ENCODE measurements around the gene ZNF346. TPM values are rescaled to one million over a fixed set of nuclear protein-coding genes. Genes with fewer than 3 reads are reported as not detected.

Gene ZNF346
- total and polyA plus RNA-seq, 2 of the 13 experiments (the other 11 are each of a cell fraction or from before 2014, with no cell fraction given): 8.6 to 19.4 TPM

GRCh38 chr5:176994460-176995121 lies 27.9 kb upstream of the ZNF346 start (continued):
- TF ChIP-seq TOPORS (CRISPR knock-in tag; IDR thresholded peaks at IDR 0.05) (no peak), SAP130 (CRISPR knock-in tag; IDR thresholded peaks at IDR 0.05; ENCODE audit: low read depth) (peak; percentile 58), ETS1 (CRISPR knock-in tag; IDR thresholded peaks at IDR 0.05) (no peak), PATZ1 (CRISPR knock-in tag; IDR thresholded peaks at IDR 0.05) (0 out of 2 replicates have a peak, but pooled peaks have one; percentile 24), TEAD3 (CRISPR knock-in tag; optimal IDR thresholded peaks at IDR 0.05; ENCODE audit: borderline replicate concordance) (peak; percentile 36), SOX13 (IDR thresholded peaks at IDR 0.05) (peak; percentile 34; the same call in 1 of the 2 replicates), SOX13 (CRISPR knock-in tag; conservative IDR thresholded peaks at IDR 0.05 in 1 of 2, IDR thresholded peaks at IDR 0.05 in 1 of 2) (peak in 1 of 2 experiments; percentile 84; a peak in 2 of 4 replicates), CEBPB (IDR thresholded peaks at IDR 0.05; ENCODE audit: borderline replicate concordance, low read depth, low read length) (peak; percentile 67), ZNF792 (CRISPR knock-in tag; IDR thresholded peaks at IDR 0.05) (0 out of 2 replicates have a peak, but pooled peaks have one; percentile 32), SOX5 (CRISPR knock-in tag; IDR thresholded peaks at IDR 0.05; ENCODE audit: borderline replicate concordance) (peak; percentile 71), MIXL1 (CRISPR knock-in tag; IDR thresholded peaks at IDR 0.05) (peak; percentile 24; the same call in 1 of the 2 replicates), GATAD2A (CRISPR knock-in tag; IDR thresholded peaks at IDR 0.05) (peak; percentile 31; the same call in 1 of the 2 replicates), MNT (IDR thresholded peaks at IDR 0.05) (no peak), RXRB (CRISPR knock-in tag; IDR thresholded peaks at IDR 0.05; ENCODE audit: borderline replicate concordance) (peak; percentile 37; the same call in 1 of the 2 replicates), SRSF9 (IDR thresholded peaks at IDR 0.05; ENCODE audit: borderline replicate concordance, insufficient read depth, low read depth, low read length, poor library complexity, severe bottlenecking) (no peak), TP53 (CRISPR knock-in tag; conservative IDR thresholded peaks at IDR 0.05) (no peak)
- TF ChIP-seq, protein P1, sequence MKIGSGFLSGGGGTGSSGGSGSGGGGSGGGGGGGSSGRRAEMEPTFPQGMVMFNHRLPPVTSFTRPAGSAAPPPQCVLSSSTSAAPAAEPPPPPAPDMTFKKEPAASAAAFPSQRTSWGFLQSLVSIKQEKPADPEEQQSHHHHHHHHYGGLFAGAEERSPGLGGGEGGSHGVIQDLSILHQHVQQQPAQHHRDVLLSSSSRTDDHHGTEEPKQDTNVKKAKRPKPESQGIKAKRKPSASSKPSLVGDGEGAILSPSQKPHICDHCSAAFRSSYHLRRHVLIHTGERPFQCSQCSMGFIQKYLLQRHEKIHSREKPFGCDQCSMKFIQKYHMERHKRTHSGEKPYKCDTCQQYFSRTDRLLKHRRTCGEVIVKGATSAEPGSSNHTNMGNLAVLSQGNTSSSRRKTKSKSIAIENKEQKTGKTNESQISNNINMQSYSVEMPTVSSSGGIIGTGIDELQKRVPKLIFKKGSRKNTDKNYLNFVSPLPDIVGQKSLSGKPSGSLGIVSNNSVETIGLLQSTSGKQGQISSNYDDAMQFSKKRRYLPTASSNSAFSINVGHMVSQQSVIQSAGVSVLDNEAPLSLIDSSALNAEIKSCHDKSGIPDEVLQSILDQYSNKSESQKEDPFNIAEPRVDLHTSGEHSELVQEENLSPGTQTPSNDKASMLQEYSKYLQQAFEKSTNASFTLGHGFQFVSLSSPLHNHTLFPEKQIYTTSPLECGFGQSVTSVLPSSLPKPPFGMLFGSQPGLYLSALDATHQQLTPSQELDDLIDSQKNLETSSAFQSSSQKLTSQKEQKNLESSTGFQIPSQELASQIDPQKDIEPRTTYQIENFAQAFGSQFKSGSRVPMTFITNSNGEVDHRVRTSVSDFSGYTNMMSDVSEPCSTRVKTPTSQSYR (CRISPR knock-in tag; IDR thresholded peaks at IDR 0.05; ENCODE audit: borderline replicate concordance): peak; percentile 17; the same call in 1 of the 2 replicates
- TF ChIP-seq, protein P2, sequence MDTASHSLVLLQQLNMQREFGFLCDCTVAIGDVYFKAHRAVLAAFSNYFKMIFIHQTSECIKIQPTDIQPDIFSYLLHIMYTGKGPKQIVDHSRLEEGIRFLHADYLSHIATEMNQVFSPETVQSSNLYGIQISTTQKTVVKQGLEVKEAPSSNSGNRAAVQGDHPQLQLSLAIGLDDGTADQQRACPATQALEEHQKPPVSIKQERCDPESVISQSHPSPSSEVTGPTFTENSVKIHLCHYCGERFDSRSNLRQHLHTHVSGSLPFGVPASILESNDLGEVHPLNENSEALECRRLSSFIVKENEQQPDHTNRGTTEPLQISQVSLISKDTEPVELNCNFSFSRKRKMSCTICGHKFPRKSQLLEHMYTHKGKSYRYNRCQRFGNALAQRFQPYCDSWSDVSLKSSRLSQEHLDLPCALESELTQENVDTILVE (CRISPR knock-in tag; IDR thresholded peaks at IDR 0.05): 0 out of 2 replicates have a peak, but pooled peaks have one; percentile 21
- TF ChIP-seq, protein P3, sequence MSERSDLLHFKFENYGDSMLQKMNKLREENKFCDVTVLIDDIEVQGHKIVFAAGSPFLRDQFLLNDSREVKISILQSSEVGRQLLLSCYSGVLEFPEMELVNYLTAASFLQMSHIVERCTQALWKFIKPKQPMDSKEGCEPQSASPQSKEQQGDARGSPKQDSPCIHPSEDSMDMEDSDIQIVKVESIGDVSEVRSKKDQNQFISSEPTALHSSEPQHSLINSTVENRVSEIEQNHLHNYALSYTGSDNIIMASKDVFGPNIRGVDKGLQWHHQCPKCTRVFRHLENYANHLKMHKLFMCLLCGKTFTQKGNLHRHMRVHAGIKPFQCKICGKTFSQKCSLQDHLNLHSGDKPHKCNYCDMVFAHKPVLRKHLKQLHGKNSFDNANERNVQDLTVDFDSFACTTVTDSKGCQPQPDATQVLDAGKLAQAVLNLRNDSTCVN (CRISPR knock-in tag; IDR thresholded peaks at IDR 0.05; ENCODE audit: borderline replicate concordance): no peak
